A549 (cell line): ENCODE measurements around the gene TSPYL1.

Source experiments
- BHLHE40 ChIP-seq: IDR thresholded peaks from 2 replicates; pipeline ENCODE4 v1.6.1; 2012; ENCODE audit warnings: low read depth, low read length, inconsistent platforms
- CTCF ChIP-seq: fragments of >200 bp; sonication (Bioruptor Twin); formaldehyde crosslinking; IDR thresholded peaks from 3 replicates; pipeline ENCODE4 v1.5.1; 2016
- EHF ChIP-seq: fragments of 250-450 bp; sonication (Bioruptor Pico); IDR thresholded peaks from 2 replicates; pipeline ENCODE4 v1.5.0; 2020; ENCODE audit warnings: mild to moderate bottlenecking
- EP300 ChIP-seq, 2 experiments: fragments of >200 bp; sonication (Bioruptor Twin); formaldehyde crosslinking; IDR thresholded peaks; 2 replicates in 1 of 2; 3 replicates in 1 of 2; pipeline ENCODE4 v1.6.1; 2016 to 2017
- JUNB ChIP-seq: fragments of >200 bp; sonication (Bioruptor Twin); formaldehyde crosslinking; IDR thresholded peaks from 2 replicates; pipeline ENCODE4 v1.6.1; 2016
- KDM1A ChIP-seq: fragments of 200-600 bp; sonication (generic); IDR thresholded peaks from 2 replicates; pipeline ENCODE4 v1.6.1; 2016; ENCODE audit warnings: low read depth, mild to moderate bottlenecking
- MAX ChIP-seq: IDR thresholded peaks from 2 replicates; pipeline ENCODE4 v1.6.1; 2012
- POLR2A ChIP-seq: IDR thresholded peaks from 2 replicates; pipeline ENCODE4 v1.6.1; 2012; ENCODE audit warnings: mild to moderate bottlenecking, low read length
- RAD21 ChIP-seq, 2 experiments: fragments of >200 bp in 1 of 2; sonication (Bioruptor Twin) in 1 of 2; formaldehyde crosslinking in 1 of 2; IDR thresholded peaks in 1 of 2; conservative IDR thresholded peaks in 1 of 2; 2 replicates in 1 of 2; 3 replicates in 1 of 2; pipeline ENCODE4 v1.6.1; 2012 to 2018; ENCODE audit warnings: inconsistent platforms in 1 of 2
- RCOR1 ChIP-seq: fragments of 150-350 bp; IDR thresholded peaks from 2 replicates; pipeline ENCODE4 v1.6.1; 2014; ENCODE audit warnings: antibody characterized with exemption, low read length, low read depth
- ZNF302 ChIP-seq: fragments of 250-450 bp; sonication (Bioruptor Pico); IDR thresholded peaks from 2 replicates; pipeline ENCODE4 v1.9.0; 2021; ENCODE audit warnings: inconsistent platforms, mild to moderate bottlenecking, moderate library complexity

DNA sequence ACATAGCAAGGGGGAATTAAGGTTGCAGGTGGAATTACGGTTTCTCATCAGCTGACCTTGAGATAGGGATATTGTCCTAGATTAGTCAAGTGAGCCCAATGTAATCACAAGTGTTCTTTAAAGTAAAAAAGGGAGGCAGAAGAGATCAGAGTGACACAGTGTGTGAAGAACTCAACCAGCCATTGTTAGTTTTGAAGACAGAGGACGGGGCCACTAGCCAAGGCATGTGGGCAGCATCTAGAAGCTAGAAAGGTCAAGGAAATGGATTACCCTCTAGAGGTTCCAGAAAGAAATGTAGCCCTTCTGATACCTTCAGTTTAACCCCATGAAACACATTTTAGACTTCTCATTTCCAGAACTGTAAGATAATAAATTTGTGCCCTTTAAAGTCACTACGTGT lies 18.5 kb upstream of the TSPYL1 start:
- TF ChIP-seq BHLHE40, result no peak
- no peak for TF ChIP-seq RAD21 (conservative IDR thresholded peaks at IDR 0.05 in 1 of 2, IDR thresholded peaks at IDR 0.05 in 1 of 2)
- TF ChIP-seq POLR2A, result no peak
- TF ChIP-seq EP300 (IDR thresholded peaks at IDR 0.05), result no peak
- no peak for TF ChIP-seq CTCF
- TF ChIP-seq JUNB, result no peak
- no peak for TF ChIP-seq RCOR1
- no peak for TF ChIP-seq MAX
- no peak for TF ChIP-seq KDM1A
- TF ChIP-seq ZNF302 (CRISPR knock-in tag), result no peak
- TF ChIP-seq EHF (CRISPR knock-in tag), result no peak
